ENCODE data around the gene CHPF.
A peak's percentile ranks its signal among the peaks of the same experiment; 100 is the strongest.

Gene CHPF, protein sequence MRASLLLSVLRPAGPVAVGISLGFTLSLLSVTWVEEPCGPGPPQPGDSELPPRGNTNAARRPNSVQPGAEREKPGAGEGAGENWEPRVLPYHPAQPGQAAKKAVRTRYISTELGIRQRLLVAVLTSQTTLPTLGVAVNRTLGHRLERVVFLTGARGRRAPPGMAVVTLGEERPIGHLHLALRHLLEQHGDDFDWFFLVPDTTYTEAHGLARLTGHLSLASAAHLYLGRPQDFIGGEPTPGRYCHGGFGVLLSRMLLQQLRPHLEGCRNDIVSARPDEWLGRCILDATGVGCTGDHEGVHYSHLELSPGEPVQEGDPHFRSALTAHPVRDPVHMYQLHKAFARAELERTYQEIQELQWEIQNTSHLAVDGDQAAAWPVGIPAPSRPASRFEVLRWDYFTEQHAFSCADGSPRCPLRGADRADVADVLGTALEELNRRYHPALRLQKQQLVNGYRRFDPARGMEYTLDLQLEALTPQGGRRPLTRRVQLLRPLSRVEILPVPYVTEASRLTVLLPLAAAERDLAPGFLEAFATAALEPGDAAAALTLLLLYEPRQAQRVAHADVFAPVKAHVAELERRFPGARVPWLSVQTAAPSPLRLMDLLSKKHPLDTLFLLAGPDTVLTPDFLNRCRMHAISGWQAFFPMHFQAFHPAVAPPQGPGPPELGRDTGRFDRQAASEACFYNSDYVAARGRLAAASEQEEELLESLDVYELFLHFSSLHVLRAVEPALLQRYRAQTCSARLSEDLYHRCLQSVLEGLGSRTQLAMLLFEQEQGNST

DNA sequence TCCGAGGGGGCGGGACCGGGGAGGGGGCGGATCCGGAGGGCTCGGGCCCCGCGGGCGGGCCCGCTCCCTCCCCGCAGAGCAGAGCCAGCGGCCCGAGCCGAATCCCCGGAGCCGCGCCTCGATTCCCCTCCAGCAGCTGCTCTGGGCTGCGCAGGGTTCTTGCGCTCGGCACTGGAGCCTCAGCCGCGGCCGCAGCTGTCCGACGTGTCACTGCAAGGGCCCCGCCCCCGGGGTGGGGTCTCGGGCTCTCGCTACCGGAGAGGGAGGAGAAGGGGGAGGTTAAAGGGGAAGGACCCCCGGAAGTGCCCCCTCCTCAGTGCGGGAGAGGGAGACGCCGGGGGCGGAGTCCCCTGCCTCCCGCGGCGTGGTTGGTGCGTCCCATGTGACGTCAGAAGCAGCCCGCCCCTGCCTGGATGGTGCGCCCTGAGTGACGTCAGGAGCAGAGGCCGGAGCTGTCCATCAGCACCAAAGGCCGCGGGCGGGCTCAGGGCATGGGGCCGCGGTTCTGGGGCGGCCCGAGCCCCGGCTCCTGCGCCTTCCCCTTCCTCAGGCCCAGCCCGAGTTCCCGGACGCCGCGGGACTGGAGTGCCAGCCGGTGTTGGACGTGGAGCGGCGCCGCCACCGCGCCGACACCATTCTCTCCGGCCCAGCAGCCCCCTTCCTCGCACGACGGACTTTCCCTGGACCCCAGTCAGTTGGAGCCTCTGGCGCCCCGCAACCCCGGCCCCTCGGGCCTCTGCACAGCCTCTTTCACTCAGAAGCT lies at the start of gene CHPF, which contains the start of gene TMEM198:
Gene CHPF (minus strand): TSS at position 214 of the 763 bp plus-strand sequence. CDS start 271 bp downstream, outside the sequence.
Gene TMEM198 (plus strand): TSS at position 433 of the 763 bp plus-strand sequence. CDS start 700 bp downstream, outside the sequence.
- peak; percentile 97 for DNase-seq

DNA sequence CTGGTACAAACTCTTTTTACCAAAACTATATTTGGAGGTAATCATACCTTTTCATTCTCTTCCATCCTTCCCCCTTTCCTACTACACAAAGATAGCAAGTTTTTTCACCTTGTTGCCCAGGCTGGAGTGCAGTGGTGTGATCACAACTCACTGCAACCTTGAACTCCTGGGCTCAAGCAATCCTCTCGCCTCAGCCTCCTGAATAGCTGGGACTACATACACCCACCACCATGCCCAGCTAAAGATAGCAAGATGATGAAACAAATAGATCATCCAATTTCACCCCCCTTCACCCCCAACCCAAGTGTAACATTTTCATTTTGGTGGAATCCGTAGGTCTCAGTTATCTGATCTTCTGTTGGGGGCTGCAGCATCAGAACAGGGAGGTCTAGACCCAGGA lies 49.5 kb upstream of the CHPF start:
- DNase-seq = no peak

DNA sequence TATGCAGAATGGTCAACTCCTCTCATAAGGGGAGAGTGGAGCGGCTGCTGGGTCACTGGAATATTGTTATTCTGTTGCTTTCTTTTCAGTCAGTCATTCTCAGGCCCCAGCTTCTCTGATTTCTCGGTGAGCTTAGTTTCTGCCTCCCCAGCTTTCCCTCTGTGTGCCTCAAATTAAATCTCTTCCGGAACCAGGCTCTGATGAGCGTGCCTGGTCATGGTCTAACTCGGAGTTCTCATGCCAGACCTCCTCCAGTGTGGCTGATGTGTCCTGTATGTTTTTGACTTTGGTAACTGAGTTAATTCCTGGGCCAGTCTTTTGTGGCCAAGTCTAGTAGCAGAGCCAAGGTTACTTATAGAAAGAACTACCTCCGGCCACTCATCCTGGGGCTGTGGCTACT lies 49.1 kb upstream of the CHPF start:
- no peak for DNase-seq

DNA sequence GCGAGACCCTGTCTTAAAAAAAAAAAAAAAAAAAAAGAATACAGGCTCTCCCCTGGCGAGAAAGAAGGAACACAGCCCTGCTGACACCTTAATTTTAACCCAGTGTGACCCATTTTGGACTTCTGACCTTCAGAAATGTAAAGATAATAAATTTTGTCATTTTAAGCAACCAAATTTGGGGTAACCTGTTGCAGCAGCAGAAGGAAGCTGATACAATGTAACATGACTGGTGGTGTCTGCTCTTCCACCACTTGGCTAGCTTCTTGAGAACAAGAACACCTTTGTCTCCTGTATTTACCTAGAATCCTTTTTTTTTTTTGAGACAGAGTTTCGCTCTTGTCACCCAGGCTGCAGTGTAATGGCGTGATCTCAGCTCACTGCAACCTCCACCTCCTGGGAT lies 47.5 kb upstream of the CHPF start:
- no peak for DNase-seq

DNA sequence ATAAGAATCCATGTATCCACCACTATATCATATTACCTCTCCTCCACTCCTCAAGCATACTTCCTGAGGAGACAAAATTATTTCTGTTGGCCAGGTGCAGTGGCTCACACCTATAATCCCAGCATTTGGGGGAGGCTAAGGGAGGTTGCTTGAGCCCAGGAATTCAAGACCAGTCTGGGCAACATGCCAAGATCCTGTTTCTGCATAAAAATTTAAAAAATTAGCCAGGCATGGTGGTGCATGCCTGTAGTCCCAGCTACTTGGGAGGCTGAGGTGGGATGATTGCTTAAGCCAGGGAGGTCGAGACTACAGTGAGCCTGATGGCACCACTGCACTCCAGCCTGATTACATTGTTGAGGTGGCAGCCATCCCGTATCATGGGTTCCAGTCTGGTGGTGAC lies 37.7 kb upstream of the CHPF start:
- no peak for DNase-seq

DNA sequence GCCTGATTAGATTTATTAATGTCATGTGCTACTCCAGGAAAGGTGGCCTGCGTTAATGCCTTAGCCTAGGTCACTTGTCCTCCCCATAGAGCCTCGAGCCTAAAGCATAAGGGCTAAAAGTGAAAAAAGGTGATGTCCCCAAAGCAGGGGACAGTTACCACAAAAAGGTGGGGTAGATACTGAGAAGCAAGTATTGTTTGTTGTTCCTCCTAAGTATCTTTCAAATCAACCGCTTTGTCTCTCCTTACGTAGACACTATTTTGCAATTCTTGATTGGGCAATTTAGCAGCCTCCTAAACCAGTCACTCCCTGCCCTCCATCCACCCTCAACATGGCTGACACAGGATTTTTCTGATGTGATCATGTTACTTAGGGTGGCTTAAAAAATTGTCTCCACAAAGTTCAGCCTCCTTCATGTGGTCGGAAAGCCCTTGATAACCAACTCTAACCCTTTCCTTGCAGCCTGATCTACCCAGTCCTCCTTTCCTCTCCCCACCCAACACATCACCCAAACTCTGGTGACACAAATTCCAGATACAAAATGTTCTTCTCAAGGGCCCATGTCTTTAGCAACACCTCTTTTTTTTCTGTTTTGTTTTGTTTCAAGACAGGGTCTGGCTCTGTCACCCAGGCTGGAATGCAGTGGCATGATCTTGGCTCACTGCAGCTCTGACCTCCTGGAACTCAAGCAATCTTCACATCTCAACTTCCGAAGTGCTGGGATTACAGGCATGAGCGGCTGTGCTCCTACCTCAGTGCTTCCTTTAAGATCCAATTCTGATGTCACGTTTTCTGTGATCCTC lies 35.4 kb upstream of the CHPF start:
- DNase-seq = no peak

DNA sequence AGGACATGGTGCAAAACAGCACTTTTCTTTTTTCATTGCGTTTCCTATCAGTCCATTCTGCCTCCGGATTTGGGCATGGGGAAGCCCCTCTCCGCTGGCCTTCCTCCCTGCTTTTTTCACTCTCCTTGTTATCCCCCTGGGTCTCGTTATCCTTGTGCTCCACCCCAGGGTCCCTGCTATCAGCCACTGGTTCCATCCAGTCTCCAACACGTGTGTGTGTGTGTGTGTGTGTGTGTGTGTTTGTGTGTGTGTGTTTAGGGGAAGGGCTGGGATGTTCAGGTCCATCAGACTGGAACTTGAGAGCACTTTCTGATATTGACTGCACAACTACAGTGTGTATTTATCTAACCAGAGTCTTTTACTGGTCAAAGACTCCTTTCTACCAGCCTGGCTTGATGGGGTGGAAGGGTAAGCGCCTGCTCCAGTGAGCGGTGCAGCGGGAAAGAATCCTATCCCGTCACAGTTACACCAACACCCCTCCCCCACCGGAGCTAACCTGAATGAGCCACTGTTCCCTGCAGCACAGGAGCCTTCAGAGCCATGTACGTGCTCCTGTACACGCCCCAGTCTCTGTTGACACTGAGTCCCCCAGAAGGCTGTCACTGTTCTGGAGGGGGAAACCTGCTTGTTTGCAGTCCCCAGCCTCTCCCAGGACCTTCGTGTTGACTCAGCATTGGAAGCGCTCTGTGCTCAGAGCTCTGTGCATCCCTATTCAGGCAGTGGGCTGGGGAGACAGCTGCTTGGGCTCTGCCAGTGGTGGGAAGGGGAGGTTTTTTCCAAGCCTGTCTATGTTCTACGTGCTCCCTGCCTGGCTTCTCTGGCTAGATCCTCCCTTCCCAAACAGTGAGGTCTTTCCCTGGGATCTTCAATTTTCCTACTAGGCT lies 33.1 kb upstream of the CHPF start:
- no peak for DNase-seq

DNA sequence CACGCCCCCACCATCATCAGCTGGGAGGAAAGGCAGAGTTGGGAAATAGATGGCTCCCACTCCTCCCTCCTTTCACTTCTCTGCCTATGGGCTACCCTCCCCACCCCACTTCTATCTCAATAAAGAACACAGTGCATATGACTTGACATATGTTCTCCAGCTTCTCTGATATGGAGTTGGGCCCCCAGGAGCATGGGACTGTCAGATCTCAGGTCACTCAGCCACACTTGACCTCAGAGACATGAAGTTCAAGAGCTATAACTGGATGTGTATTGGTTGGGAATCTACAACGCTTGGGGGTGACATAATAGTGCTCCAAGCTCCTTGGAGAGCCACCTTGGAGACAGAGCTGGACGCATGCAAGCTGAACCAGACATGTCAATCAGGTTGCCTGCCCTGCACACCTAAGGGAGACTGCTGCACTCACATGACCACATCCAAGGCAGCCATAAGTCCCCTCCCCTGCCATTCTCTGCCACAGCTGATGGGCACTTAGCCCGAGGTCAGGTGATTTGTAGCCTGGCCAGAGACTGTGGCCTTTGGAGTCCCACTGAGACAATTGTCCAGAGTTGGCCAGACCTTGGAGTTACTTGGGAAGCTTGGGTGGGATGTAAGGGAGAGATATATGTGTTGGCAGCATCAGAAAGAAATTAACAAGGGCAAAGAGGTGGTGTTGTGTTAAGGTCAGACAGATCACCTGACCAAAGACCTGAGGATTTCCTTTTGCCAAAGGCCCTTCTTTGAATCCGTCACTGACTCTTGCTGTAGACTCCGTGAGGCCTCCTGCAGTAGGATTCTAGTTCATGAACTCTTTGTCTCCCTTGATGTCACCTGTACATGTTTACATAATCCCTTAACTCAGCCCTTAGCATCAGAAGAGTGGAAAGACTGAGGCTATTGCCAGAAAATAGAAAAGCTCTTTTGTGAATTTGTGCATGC lies 32.2 kb upstream of the CHPF start:
- no peak for DNase-seq

DNA sequence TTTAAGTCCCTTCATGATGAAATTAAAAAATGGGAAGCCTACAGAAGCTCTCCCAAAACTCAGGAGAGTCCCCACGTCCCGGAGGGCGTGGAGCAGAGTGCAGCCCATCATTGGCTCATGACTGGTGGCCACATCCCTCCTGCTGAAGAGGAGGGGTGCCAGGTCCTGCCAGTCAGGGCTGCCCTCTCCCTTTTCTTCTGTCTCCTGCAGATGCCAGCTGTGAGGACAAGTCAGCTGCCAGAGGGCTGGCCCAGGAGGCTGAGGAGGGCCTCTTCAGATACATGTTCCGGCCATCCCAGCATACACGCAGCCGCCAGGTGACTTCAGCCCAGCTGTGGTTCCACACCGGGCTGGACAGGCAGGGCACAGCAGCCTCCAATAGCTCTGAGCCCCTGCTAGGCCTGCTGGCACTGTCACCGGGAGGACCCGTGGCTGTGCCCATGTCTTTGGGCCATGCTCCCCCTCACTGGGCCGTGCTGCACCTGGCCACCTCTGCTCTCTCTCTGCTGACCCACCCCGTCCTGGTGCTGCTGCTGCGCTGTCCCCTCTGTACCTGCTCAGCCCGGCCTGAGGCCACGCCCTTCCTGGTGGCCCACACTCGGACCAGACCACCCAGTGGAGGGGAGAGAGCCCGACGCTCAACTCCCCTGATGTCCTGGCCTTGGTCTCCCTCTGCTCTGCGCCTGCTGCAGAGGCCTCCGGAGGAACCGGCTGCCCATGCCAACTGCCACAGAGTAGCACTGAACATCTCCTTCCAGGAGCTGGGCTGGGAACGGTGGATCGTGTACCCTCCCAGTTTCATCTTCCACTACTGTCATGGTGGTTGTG lies 31.1 kb upstream of the CHPF start:
- no peak for DNase-seq

DNA sequence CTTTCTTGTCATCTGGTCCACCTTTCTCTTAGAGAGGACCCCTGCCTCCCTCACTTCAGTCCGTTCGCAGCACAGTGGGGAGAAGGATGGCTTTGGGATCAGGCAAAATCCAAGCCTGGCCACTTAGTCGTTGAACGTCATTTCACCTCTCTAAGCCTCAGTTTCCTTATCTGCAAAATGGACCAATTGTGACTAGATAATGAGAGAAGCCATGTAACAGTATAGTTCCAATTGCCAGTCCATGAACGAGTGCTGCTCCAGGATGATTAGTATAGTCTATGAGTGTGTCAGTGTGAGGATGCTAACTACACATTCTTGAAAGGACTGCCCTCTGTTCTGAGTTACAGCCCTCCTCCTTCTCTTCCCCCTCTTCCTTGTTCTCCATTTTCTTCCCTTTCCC lies 29.6 kb upstream of the CHPF start:
- no peak for DNase-seq

DNA sequence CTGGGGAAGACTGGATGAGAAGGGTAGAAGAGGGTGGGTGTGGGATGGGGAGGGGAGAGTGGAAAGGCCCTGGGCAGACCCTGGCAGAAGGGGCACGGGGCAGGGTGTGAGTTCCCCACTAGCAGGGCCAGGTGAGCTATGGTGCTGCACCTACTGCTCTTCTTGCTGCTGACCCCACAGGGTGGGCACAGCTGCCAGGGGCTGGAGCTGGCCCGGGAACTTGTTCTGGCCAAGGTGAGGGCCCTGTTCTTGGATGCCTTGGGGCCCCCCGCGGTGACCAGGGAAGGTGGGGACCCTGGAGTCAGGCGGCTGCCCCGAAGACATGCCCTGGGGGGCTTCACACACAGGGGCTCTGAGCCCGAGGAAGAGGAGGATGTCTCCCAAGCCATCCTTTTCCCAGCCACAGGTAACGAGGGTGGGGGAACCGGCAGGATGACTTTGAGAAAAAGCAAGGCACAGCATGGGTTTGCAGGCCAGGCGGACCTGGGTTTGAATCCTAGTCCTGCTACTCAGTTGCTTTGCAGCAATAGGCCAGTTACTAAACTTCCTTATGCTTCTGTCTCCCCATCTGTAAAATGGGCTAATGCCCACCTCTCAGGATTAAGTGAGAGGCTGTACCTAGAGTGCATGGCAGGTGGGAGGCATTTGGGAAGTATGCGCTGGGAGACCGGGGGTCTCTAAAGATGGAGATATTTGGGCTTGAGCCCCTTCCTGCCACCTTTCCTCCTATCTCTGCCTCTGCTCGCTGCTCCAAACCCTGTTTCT lies 28.8 kb upstream of the CHPF start, which contains the start of gene INHA:
Gene INHA (plus strand): TSS at position 74 of the 765 bp plus-strand sequence. CDS start 65 bp downstream, at position 139.
- no peak for DNase-seq

DNA sequence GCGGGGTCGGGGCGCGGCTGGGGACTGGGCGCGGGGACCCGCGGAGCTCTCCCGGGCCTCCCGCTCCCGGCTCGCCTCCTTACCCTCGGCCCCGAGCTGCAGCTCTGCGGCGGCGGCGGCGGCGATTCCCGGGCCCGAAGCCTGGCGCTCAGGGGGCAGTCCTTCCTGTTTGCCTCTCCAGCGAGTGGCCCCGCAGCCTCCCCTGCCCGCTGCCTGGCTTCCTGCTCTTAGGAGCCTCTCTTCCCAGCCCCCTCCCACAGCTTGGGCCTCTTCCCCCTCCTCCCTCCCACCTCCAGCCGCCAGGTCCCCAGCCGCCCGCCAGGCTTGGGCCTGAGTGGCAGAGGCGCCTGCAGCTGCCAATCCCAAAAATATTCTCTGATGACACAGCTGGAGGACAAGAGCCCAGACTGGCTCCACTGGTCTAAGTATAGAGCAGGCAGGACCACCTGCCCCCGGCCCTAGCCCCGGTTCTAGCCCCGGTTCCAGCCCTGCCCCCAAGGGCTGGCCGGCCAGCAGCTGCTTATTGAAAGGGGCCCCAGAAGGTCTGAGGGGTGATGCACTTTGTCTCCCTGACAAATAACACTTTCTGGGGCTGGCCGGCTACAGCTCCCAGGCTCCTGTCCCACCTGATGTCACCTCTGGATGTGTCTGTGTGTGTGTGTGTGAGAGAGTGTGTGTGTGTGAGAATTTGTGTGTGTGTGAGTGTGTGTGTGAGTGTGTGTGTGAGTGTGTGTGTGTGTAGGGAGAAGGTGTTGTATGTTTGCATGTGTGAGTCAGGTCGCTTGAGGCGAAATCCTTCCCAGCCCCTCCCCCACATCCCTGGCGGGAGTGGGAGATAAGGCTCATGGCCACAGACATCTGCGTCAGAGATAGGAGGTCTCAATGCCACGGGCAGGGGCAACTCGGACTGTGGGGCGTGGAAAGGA lies 28.0 kb upstream of the CHPF start, which contains the start of gene OBSL1:
Gene OBSL1 (minus strand): TSS at position 229 of the 926 bp plus-strand sequence. CDS start 307 bp downstream, outside the sequence.
- no peak for DNase-seq

DNA sequence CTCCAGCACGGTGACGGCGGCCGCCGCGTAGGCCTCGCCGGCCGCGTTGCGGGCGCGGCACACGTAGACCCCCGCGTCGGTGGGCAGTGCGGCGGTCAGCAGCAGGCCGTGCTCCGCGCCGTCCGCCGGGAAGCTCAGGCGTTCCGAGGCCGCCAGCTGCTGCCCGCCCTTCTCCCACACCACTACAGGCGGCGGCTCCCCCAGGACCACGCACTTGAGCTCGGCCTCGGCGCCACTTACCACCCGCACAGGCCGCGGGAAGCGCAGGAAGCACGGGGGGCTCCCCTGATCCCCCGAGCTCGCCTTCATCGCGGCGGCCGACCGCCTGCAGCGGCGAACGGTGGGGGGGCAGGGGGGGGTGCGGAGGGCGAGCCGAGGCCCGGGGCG lies 27.3 kb upstream of the CHPF start:
- DNase-seq = no peak

DNA sequence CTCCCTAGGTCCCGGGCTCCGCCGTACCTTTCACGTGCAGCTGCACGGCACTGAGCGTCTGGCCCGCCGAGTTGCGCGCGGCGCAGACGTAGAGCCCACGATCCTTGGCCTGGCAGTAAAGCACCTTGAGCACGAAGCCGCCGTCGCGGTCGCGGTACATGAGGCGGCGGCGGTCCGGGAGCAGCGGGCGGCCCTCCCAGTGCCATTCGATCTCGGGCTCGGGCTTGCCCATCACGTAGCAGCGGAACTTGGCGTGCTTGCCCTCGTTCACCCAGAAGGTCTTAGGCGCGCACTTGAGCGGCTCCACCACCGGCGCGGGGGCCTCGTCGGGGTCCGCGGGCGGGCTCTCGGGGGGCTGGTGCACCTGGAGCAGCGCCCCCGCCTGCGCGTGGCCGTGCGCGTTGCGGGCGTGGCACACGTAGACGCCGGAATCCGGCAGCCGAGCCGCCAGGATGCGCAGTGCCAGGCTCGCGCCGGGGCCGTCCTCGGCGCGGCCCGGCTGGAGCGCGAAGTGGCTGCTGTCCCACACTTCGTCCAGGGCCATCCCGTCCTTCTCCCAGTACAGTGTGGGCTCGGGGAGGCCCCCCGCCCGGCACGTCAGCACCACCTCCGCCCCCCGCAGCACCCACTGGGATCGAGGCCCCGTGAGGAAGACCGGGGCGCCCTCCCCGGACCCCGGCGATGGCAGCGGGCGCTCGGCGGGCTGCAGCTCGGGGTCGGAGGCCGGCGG lies 26.8 kb upstream of the CHPF start:
- DNase-seq = no peak

DNA sequence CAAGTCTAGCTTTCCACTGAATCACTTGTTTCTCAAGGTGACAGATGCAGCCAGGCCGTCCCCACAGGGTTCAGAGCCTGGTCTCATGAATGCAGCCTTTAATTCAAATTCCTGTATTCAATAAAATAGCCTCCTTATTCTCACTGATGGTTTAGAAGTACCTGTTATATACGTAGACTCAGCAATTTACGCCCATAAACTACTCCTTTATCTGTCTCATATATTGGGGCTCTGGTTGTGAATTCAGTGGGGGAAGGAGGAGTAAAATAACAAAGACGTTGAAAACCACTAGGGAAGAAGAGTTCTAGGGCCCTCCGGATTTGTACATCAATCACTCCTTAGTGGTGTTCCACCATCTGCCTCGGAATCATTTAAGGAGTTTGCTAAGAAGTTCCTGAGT lies 26.0 kb upstream of the CHPF start:
- no peak for DNase-seq

DNA sequence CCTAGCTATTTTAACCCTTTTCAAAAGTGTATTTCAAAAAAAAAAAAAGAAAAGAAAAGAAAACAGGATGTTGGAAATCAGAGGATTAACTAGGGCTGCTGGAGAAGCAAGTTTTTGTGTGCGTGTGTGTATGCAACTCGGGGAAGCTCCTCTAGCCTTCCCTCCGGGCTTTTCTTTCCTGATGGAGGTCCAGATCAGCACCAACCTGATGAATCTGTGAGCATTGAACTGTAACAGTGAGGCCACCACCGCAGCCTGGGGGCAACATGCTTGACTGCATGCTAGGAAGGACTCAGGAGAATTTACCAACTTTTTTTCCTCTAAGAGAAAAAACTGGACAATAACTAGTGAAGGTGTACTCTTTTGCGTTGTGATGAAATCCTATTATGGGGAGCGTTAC lies 25.4 kb upstream of the CHPF start:
- DNase-seq = no peak
